GM12872 (cell line): ENCODE results near the gene PAK1.

Experiments
- CTCF ChIP-seq: IDR thresholded peaks from 3 replicates; pipeline ENCODE4 v1.5.1; 2011; ENCODE audit warnings: low read depth, mild to moderate bottlenecking, low read length, moderate library complexity; ENCODE audit not compliant: insufficient read depth

PAK1 gene

GRCh38 chr11:77421041-77421723 lies 52.7 kb downstream of the PAK1 start:
- no peak for TF ChIP-seq CTCF

- no peak for TF ChIP-seq CTCF
Measured at GRCh38 chr11:77418971-77419597, 54.8 kb downstream of the PAK1 start.

GRCh38 chr11:77418155-77418970 lies 55.5 kb downstream of the PAK1 start:
- no peak for TF ChIP-seq CTCF

GRCh38 chr11:77416357-77416756 lies 57.5 kb downstream of the PAK1 start:
- TF ChIP-seq CTCF = no peak

GRCh38 chr11:77413850-77414460 lies 59.9 kb downstream of the PAK1 start:
- no peak for TF ChIP-seq CTCF

GRCh38 chr11:77412814-77413213 lies 61.1 kb downstream of the PAK1 start:
- TF ChIP-seq CTCF = no peak
